ENCODE results near the gene LPAR3.
"Not testable (repeated sequence)": the region's sequence is repeated elsewhere in the genome, so short reads cannot be mapped to it uniquely, and the experiment has no call there.

Gene LPAR3

DNA sequence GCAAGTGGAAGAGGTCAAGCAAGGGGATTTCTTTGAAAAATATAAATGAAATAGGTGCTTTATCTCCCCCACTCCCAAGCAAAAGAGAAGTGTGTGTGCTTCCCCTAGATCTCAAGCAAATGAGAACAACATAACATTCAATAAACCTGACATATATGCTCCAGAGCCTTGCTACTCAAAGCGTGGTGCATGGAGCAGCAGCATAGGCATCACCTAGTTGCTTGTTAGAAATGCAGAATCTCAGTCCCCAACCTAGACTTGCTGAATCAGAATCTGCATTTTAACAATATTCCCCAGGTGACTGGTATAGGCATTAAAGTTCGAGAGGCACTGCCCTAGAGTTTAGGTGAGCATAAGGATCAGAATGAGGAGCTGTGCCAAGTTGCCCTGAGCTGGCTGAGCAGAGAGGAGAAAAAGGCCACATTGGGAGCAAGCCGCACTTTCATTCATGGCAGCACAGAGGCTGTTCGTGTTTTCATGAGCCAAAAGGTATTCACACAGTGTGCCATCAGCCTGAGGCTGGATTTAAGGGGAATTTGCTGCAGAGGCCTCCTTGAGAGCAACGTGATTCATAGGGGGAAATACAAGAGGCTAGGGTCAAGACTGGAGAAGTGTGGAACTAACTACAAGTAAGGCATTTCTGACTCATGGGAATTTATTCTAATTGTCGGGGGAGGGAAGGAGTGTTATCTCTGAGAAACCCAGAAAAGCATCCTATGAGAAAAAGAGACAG is 14.3 kb upstream of the LPAR3 start:
- intact Hi-C loops (cut with DNase I) = no loop called here
- DNase-seq = no peak

DNA sequence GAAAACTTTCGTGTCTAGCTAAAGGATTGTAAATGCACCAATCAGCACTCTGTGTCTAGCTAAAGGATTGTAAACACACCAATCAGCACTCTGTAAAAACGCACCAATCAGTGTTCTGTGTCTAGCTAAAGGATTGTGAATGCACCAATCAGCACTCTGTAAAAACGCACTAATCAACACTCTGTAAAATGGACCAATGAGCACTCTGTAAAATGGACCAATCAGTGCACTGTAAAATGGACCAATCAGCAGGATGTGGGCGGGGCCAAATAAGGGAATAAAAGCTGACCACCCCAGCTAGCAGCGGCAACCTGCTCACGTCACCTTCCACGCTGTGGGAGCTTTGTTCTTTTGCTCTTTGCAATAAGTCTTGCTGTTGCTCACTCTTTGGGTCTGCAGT is 9.7 kb upstream of the LPAR3 start:
- intact Hi-C loops (cut with DNase I); DNase-seq: not testable (repeated sequence)

DNA sequence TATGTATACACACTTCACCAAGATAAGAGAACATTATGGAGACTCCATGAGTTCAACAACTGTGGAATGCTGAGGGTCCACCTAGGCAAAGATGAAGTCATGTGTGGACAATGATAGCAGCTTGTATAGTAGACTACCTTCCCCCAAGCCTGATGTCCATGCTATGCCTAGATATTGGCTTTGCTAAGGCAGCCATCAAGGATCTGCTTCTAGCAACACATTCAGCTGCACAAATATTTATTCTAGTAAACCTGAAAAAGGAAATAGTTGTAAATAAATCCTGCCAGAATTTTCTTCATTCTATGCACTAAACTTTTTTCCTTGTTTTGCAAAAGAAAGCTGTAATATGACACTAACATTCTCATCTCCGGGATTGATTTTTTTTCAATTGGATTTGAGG is 7.0 kb upstream of the LPAR3 start:
- intact Hi-C loops (cut with DNase I) = no loop called here
- DNase-seq = no peak

DNA sequence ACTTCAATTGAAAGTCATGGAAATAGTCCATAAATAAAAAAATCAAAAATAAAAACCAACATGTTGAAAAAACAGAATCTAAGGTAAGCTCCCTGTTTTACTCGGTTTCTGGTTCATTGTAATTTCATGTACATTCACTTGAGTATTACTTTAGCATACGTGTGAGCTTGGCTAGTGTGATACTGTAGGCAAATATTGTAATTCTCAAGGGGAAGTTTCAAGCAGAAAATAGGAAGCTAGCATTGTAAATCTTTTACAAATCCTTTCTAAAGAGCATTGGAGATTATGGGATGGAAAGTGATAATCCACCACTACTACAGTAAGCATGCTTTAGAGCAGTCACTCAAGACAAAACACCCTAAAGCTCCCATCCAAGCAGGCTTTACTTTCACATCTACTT is 3.3 kb upstream of the LPAR3 start:
- DNase-seq = no peak
- intact Hi-C loops (cut with DNase I) = no loop called here

DNA sequence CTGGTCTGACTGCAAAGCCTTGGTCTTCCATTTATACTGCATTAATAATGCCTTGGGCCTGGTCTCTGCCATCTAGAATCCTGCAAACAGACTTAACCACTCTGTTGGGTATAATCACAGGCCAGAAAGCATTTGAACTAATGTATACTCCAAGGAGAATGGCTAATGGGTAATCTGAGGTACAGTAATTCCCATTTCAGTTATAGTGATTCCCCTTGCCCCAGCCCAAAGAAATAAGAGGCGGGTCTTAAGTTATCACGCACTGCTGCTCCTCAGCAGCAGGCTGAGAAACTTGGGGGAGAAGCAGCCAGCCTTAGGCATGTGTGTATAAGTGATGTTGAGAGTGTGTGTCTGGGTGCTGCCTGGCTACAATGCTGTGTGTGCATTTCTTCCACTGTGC is 2.4 kb downstream of the LPAR3 start:
- intact Hi-C loops (cut with DNase I) = no loop called here

DNA sequence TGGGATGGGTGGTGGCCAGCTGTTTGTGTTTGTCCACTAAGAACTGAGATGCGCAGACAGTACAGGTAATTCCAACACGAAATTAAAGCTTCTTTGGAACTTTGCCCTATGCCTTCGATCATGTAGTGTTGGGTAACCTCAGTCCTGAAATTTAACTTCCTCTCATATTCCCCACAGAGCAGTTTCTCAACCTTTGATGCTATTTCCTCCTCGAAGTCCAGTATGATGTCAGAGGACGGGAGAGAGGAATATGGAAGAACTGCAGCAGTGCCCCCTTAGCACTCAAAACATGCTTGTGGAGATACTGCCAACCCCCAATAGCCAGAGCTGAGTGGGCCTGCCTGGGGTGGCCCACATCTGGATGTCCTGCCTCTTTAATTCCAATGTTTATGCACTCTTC is 3.6 kb downstream of the LPAR3 start:
- DNase-seq = no peak
- intact Hi-C loops (cut with DNase I) = no loop called here

More for the DNA sequence above, 2.4 kb downstream of the LPAR3 start:
- DNase-seq = no peak

DNA sequence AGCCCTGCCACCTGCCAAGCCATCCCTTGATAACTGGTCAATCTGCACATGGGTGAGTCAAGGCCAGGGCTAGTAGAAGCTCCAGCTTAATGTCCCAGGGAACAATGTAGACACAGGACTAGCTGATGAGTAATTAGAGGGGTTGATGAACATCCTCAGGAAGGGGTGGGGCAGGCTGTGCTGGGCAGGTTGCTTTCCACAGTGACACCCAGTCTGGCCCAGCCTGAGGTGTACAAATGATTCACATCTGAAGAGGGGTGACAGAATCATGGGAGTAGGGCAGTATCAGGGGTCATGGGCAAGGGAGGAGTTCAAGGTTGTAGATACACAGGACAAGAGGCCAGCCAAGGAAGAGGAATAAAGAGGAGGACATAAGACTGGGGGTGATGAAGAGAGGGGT is 4.3 kb downstream of the LPAR3 start:
- DNase-seq = no peak
- intact Hi-C loops (cut with DNase I) = no loop called here

DNA sequence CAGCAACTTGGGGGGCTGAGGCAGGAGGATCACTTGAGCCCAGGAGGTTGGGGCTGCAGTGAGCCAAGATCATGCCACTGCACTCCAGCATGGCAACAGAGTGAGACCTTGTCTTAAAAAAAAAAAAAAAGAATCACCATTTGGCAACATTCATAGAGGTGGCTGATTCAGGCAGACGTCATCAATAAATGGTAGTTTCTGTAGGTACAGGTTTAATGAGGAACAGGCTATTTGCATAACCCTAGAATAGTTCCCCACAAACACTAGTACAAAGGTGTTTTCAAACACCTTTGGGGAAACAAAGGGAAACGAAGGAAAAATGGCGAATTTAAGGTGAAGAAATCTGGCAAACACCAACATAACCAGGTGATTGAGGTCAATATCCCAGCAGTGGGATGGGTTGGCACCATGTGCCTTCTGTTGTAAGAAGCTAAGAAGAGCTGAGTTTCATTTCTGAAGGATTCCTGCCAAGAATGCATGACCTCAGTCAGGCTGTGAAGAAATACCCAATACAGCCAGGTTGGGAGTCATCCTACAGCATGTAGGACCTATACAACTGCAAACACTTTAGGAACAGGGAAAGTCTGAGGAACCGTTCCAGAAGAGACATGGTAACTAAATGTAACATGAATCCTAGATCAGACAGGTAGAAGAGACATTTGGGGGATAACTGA is 5.6 kb downstream of the LPAR3 start:
- no peak for DNase-seq
- intact Hi-C loops (cut with DNase I) = no loop called here

DNA sequence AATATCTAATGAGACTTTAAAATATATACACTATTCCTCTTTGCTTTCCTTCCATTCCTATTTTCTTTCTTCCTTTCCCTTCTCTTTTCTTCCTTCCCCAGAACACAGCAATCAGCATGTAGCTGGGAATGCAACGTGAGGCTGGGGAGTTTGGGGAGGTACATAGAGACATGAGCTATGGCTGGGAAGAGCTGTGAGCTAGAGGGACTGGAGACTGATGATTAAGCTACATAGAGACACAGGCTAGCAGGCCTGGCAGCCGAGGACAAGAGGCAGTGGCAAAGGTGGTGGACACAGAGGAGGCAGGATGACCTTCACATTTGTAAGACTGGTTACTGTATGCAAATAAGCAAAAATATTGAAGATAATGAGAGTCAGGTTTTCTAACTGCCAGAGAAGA is 7.5 kb downstream of the LPAR3 start:
- no peak for DNase-seq
- intact Hi-C loops (cut with DNase I) = no loop called here

DNA sequence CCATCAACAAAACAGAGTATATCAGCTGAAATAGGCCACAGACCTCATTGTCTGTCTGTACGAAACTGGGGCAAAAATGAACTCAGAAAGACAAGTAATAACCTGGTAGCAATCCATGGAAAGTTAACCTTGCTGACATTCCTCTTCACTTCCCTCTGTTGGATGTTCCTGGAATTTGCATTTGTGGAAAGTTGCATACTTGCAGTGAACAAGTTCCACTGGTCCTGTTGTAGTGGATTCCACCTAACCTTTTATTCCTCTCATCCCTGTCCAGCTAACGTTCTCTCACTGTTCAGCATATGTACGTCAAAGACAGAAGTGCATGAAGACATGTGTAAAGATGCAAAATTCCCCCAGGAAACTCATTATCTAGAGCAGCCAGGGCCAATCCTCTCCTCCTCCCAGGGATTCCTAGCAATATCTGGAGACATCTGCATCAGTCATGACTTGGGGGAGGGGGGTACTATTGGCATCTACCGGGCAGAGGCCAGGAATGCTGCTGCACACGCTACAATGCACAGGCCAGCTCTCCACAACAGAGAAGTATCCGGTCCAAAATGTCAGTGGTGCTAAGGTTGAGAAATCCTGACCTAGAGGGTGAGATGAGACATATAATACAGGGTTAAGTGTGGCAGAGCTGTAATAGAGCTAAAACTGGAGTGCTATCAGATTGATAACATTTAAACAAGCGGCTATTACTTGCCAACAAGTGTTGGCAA is 8.2 kb downstream of the LPAR3 start:
- intact Hi-C loops (cut with DNase I) = no loop called here

DNA sequence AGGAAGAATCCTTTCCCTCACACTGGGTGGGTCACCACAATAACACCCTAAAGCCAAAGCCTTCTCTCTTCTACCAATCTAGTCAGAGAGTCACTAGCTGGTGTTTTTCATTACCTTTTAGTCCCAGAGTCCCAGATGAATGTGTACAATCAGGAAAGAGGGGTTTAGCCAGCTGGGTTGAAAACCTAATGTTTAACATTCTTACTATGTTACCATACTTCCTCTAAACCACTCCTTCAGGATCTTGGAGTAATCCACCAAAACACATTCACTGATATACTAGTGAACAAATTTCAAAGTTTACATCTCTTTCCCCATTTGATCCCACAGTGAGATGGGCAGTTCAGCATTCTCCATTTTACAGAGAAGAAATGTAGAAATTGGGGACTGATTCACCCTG is 9.7 kb downstream of the LPAR3 start:
- no peak for DNase-seq
- intact Hi-C loops (cut with DNase I) = no loop called here

More for the DNA sequence above, 8.2 kb downstream of the LPAR3 start:
- DNase-seq = no peak

DNA sequence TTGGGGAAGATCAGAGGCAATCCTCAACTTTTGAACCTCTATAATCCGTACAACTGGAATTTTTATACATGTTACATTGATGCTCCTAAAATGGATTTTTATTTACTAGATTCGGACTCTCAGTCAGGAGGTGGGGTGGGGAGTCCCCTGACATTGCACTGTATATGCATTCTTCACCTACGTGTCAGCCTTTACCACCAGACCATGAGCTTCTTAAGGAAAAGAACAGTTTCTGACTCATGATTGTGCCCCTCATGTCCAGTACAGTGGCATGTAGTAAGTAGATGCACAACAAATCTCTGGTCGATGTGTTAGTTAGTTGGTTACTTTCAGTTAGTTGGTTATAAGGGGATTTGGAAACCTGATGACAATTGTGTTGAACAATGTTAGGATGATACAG is 15.4 kb downstream of the LPAR3 start:
- intact Hi-C loops (cut with DNase I) = no loop called here
- DNase-seq = no peak

DNA sequence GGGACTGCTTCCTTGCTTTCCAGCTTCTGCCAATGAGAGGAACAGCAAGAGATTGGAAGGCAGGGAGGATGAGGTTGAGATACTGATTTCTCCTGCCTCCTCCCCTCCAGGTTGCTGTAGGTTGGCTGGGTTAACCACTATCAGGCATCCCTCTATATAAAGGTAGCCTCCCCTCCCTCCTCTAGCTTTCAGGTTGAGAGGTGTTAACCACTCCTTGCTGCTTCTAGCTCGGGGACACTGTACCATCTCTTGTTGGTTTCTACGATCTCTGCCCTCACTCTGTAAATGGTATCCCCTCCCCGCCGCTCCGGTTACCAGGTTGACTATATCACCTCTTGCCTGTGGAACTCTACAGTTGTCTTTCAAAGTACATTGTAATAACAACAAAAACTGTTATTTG is 16.7 kb downstream of the LPAR3 start:
- DNase-seq = no peak
- intact Hi-C loops (cut with DNase I) = no loop called here

DNA sequence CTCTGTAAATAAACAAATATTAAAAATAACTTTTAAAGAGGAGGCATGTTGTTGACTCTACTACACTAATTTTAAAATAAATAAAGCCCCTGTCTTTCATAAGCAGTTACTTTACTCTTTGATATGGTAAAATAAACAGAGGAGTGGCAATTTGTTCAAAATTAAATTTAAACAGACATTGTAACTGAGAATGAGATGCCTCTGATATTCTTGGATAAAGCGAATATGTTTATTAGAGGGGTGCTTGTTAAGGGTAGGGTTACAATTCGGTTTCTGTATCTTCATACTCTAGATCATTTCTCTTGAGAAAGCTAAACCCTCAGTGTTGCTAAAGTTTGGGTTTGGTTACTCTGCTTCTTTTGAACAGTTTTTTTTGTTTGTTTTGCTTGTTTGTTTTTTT is 19.6 kb downstream of the LPAR3 start:
- DNase-seq = no peak
- intact Hi-C loops (cut with DNase I) = no loop called here

DNA sequence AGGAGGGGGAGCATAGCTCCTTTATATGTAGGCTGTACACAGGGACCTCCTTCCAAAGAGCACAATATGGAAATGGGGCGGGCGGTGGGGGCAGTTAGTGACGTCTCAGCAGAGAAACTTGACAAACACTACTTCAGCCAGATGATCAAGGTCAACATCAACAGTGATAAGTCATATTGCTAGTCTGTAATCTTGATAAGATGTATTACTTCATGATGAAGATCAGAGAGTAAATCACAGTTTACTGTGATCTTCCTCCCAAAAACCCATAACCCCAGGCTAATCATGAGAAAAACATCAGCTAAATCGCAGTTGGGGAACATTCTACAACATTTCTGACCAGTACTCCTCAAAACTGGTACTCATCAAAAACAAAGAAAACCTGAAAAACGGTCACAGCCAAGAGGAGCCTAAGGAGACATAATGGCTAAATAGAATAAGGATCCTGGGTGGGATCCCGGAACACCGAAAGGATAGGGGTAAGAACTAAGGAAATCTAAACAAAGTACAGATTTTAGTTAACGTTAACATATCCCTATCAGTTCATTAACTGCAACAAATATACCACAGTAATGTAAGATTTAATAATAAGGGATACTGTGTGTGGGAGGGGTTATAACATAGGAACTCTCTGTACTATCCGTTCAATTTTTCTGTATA is 20.2 kb downstream of the LPAR3 start:
- DNase-seq = no peak
- intact Hi-C loops (cut with DNase I) = no loop called here

DNA sequence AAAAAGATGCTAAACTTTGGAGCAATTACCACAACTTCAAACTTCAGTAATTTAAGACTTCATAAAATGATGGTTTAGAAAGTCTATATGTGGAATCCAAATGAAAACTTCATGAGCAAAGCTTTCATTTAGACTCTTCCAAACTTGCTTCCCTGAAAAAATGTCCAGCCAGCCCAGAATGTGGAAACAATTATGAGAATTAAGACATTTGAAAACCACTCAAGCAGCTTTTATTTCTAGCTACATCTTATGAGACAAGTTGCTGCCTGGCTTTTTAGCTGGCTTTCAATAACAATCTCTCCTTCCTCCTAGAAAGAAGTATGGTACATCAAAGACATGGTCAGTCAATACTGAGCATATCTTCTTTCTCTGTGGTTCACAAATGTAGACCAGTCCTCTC is 21.8 kb downstream of the LPAR3 start:
- no peak for DNase-seq
- intact Hi-C loops (cut with DNase I) = no loop called here

DNA sequence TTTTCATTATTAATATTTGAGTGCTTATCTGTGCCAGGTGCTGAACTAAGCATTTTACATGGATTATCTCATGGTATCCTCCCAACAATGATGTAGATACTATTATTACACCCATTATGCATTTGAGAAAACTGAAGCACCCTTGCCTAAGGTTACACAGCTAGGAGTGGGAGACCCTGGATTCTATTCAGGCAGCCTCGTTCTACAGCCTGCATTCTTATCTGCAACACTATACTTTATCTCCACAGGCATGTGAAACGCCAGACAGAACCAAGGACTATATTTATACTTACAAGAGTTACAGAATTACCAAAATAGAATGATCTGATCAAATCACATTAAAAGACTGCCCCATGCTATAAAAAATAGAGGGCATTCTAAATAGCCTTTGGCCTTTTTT is 22.4 kb downstream of the LPAR3 start:
- intact Hi-C loops (cut with DNase I) = no loop called here

DNA sequence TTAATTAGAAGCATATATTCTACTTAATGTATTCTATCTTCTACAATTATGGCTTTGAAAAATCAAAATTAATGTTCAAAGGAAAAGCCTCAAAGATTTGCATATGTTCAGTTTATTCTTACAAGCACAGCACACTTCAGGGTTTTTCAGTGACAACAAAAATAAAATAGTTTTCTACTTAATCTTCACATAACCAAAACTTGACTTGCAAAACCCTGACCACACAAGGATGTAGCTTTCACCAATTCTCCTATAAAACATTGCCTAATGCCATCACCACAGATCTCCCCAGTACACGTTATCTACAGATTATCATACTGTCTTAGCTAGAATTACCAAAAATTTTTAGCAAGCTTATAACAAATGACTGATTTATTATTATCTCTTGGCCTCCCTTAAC is 23.3 kb downstream of the LPAR3 start:
- no peak for DNase-seq
- intact Hi-C loops (cut with DNase I) = no loop called here

More for the DNA sequence above, 22.4 kb downstream of the LPAR3 start:
- no peak for DNase-seq

DNA sequence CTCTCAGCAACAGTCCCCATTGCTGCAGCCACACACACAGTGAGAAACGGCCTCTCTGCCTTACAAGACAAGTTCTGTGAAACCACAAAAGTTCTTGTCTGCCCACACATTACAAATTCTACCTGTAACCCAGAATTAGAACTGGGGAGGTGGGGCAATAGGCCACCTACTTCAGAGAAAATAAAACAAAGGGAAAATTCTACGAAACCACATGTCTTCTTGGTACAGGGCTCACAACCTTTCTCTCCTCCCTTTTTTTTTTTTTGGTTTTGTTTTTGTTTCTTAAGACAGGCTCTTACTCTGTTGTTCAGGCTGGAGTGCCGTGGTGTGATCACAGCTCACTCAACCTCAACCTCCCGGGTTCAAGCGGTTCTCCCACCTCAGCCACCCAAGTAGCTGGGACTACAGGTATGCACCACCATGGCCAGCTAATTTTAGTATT is 30.2 kb downstream of the LPAR3 start:
- intact Hi-C loops (cut with DNase I) = no loop called here
- DNase-seq = no peak

DNA sequence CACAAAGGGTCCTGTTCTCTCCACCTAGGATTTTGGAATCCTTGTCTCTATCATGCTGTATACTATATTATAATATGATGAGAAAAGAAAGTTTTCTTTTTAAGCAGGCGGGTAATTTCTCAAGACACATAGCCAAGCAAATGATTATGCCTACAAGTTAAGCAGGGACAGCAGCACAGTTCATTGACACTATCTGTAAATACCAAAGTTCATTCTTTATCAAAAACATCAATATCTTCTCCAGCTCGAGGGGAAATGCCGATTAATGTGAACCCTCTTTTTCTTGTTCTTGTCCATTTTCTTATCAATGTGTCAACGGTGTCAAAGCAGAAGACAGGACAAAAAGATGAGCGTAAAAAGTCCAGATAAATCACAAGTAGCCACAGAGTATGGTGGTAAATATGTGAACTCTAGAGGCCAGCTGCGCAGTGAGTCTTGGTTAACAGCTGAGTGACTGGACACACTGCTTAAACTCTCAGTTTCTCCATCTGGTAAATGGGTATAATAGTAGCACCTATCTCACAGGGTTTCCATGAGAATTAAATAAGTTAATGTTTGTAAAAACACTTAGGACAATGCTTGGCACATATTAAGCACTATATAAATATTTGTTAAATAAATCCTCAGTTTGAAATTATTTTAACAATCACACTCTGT is 30.9 kb downstream of the LPAR3 start:
- no peak for DNase-seq
- intact Hi-C loops (cut with DNase I) = no loop called here

DNA sequence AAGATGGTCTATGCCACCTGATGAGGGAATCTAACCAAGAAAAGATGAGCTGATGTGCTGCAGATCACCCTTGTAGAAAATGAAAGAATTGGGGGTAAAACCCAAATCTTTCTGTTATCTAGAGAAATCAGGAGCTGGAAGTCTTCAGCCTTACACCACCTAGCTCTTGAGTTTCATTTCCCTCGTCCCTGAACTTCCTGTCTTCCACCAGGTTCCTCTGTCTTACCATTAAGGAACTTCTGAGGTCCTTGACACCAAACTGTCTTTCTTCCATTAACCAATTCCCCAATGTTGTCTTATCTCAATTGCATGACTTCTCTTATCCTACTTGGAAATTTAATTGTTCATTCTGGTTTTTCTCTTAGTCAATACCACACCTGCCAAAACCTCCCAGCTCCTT is 31.5 kb downstream of the LPAR3 start:
- no peak for DNase-seq
- intact Hi-C loops (cut with DNase I) = no loop called here
